ENCODE measurements around the gene STX18.
"Not testable (repeated sequence)": the region's sequence is repeated elsewhere in the genome, so short reads cannot be mapped to it uniquely, and the experiment has no call there.

DNA sequence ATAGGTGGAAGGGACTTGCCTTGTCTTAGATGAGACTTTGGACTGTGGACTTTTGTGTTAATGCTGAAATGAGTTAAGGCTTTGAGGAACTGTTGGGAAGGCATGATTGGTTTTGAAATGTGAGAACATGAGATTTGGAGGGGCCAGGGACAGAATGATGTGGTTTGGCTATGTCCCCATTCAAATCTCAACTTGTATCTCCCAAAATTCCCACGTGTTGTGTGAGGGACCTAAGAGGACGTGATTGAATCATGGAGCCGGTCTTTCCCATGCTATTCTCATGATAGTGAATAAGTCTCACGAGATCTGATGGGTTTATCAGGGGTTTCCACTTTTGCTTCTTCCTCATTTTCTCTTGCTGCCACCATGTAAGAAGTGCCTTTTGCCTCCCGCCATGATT, 10.2 kb upstream of the STX18 start:
- TF ChIP-seq, protein P1, sequence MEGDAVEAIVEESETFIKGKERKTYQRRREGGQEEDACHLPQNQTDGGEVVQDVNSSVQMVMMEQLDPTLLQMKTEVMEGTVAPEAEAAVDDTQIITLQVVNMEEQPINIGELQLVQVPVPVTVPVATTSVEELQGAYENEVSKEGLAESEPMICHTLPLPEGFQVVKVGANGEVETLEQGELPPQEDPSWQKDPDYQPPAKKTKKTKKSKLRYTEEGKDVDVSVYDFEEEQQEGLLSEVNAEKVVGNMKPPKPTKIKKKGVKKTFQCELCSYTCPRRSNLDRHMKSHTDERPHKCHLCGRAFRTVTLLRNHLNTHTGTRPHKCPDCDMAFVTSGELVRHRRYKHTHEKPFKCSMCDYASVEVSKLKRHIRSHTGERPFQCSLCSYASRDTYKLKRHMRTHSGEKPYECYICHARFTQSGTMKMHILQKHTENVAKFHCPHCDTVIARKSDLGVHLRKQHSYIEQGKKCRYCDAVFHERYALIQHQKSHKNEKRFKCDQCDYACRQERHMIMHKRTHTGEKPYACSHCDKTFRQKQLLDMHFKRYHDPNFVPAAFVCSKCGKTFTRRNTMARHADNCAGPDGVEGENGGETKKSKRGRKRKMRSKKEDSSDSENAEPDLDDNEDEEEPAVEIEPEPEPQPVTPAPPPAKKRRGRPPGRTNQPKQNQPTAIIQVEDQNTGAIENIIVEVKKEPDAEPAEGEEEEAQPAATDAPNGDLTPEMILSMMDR (IDR thresholded peaks at IDR 0.05): not testable (repeated sequence)
- not testable (repeated sequence) for TF ChIP-seq POLR2A (IDR thresholded peaks at IDR 0.05)

Measured in right lobe of liver (tissue), 4 donors.